Measurements from ENCODE around the gene SEL1L3. TPM values are rescaled to one million over a fixed set of nuclear protein-coding genes. Genes with fewer than 3 reads are reported as not detected.

Gene SEL1L3
- total and polyA plus RNA-seq, 7 donors = 3.5 to 65.6 (median 8.1) TPM

GRCh38 chr4:25779021-25779420 lies 83.8 kb downstream of the SEL1L3 start:
- DNase-seq = no peak
- WGBS, 2 donors = 95% methylated on average over 4 of the region's 4 CpGs
- H3K36me3 ChIP-seq = no peaks in the 10 kb centered on the region
- intact Hi-C loops (cut with DNase I) = no loop called here
- TF ChIP-seq POLR2AphosphoS5 (IDR thresholded peaks at IDR 0.05) = no peak
- no peak for TF ChIP-seq POLR2A (IDR thresholded peaks at IDR 0.05)
- TF ChIP-seq, protein P1, sequence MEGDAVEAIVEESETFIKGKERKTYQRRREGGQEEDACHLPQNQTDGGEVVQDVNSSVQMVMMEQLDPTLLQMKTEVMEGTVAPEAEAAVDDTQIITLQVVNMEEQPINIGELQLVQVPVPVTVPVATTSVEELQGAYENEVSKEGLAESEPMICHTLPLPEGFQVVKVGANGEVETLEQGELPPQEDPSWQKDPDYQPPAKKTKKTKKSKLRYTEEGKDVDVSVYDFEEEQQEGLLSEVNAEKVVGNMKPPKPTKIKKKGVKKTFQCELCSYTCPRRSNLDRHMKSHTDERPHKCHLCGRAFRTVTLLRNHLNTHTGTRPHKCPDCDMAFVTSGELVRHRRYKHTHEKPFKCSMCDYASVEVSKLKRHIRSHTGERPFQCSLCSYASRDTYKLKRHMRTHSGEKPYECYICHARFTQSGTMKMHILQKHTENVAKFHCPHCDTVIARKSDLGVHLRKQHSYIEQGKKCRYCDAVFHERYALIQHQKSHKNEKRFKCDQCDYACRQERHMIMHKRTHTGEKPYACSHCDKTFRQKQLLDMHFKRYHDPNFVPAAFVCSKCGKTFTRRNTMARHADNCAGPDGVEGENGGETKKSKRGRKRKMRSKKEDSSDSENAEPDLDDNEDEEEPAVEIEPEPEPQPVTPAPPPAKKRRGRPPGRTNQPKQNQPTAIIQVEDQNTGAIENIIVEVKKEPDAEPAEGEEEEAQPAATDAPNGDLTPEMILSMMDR (IDR thresholded peaks at IDR 0.05) = no peak
- no peak for TF ChIP-seq EP300 (IDR thresholded peaks at IDR 0.05)
- no peak overlapping the region for H3K4me3 ChIP-seq
- H3K27ac ChIP-seq = no peak overlapping the region
- H3K9me3 ChIP-seq = no peaks in the 10 kb centered on the region
- H3K4me1 ChIP-seq = no peaks in the 10 kb centered on the region
- H3K27me3 ChIP-seq = no peaks in the 10 kb centered on the region

DNA sequence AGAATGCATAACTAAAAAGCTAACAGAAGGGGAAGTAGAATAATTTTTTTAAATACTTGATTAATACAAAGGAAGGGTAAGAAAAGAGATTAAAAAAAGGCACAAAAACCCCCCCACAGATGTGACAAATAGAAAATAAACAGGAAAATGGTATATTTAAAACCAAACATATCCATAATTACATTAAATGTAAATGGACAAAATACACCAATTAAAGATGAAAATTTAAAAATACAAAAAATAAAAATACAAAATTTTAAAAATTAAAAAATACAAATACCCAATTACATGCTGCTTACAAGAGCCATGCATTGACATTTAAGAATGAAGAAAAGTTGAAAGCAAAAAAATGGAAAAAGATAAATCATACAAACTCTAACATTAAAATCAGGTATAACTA lies 86.0 kb downstream of the SEL1L3 start:
- no peak for DNase-seq
- intact Hi-C loops (cut with DNase I) = no loop called here
- no peak for TF ChIP-seq EP300 (IDR thresholded peaks at IDR 0.05)
- TF ChIP-seq, protein P1 (IDR thresholded peaks at IDR 0.05) = no peak
- Histone ChIP-seq H3K27me3 (no peaks in the 10 kb centered on the region), H3K27ac (no peak overlapping the region), H3K4me3 (no peak overlapping the region), H3K4me1 (no peaks in the 10 kb centered on the region), H3K36me3 (no peaks in the 10 kb centered on the region), H3K9me3 (no peaks in the 10 kb centered on the region)

- TF ChIP-seq POLR2A (IDR thresholded peaks at IDR 0.05) (no peak), EP300 (IDR thresholded peaks at IDR 0.05) (no peak), POLR2AphosphoS5 (IDR thresholded peaks at IDR 0.05) (no peak)
- TF ChIP-seq, protein P1 (IDR thresholded peaks at IDR 0.05) = no peak
- no peaks in the 10 kb centered on the region for H3K4me1 ChIP-seq
- no peak overlapping the region for H3K27ac ChIP-seq
- 92 to 93% methylated on average over 2 of the region's 2 CpGs for WGBS, 2 donors
- H3K27me3 ChIP-seq = no peaks in the 10 kb centered on the region
- intact Hi-C loops (cut with DNase I) = no loop called here
- no peaks in the 10 kb centered on the region for H3K36me3 ChIP-seq
- no peak overlapping the region for H3K4me3 ChIP-seq
- DNase-seq = no peak
- no peaks in the 10 kb centered on the region for H3K9me3 ChIP-seq
Measured at GRCh38 chr4:25775166-25775565, 87.6 kb downstream of the SEL1L3 start.

DNA sequence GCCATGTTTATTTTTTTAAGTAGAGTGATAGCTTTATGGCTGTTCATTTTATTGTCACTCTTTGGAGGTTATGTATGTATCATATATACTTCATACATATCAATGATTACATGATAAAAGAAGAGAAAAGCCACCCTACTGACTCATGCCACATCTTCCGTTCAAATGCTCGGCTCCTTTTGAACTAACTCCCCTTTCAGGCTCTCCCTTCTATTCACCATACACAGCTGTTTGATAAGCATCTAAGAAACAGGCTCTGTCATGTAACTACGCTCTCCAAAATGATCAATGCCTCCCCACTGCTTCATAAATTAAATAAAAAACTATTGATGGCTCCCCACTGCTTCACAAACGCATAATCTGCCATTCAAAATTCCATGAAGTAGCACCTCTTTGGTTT lies 89.4 kb downstream of the SEL1L3 start:
- Histone ChIP-seq H3K36me3 (no peaks in the 10 kb centered on the region), H3K4me1 (no peaks in the 10 kb centered on the region), H3K4me3 (no peak overlapping the region), H3K27ac (no peak overlapping the region), H3K9me3 (no peaks in the 10 kb centered on the region), H3K27me3 (no peaks in the 10 kb centered on the region)
- DNase-seq = no peak
- 96 to 97% methylated on average over 4 of the region's 4 CpGs for WGBS, 2 donors
- intact Hi-C loops (cut with DNase I) = no loop called here
- no peak for TF ChIP-seq EP300 (IDR thresholded peaks at IDR 0.05)
- TF ChIP-seq, protein P1 (IDR thresholded peaks at IDR 0.05) = no peak
- TF ChIP-seq POLR2AphosphoS5 (IDR thresholded peaks at IDR 0.05) = no peak
- TF ChIP-seq POLR2A (IDR thresholded peaks at IDR 0.05) = no peak

DNA sequence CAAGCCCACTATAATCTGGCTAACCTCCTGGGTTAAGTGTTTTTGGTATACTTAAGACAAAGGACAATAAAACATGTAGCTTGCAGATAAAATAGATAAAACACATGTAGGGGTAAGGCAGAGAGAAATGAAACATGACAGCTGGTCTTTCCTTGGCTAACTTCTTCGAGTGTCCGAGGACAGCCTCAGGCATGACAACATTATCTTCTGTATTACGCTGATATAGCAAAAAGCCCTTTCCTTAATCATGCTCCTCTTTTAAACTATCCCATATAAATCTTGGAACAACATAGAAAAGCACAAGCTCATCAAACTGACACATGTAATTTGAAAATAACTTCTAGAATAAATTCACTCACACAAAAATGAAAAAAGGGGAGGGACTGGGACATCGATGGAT lies 91.1 kb downstream of the SEL1L3 start:
- Histone ChIP-seq H3K4me1 (no peaks in the 10 kb centered on the region), H3K9me3 (no peaks in the 10 kb centered on the region), H3K27me3 (no peaks in the 10 kb centered on the region), H3K27ac (no peak overlapping the region), H3K36me3 (no peaks in the 10 kb centered on the region), H3K4me3 (no peak overlapping the region)
- DNase-seq = no peak
- TF ChIP-seq EP300 (IDR thresholded peaks at IDR 0.05) (no peak), POLR2AphosphoS5 (IDR thresholded peaks at IDR 0.05) (no peak), POLR2A (IDR thresholded peaks at IDR 0.05) (no peak)
- TF ChIP-seq, protein P1 (IDR thresholded peaks at IDR 0.05) = no peak
- intact Hi-C loops (cut with DNase I) = no loop called here
- WGBS, 2 donors = 78 to 90% methylated on average over 4 of the region's 4 CpGs

Measured in sigmoid colon (tissue), 7 donors.